Ishikawa (cell line): Measurements from ENCODE around the gene OR2W3.

Experiments used
- CREB1 ChIP-seq: IDR thresholded peaks from 2 replicates; pipeline ENCODE4 v1.6.1; 2012; ENCODE audit warnings: low read depth
- EP300 ChIP-seq: IDR thresholded peaks from 2 replicates; pipeline ENCODE4 v1.6.1; 2012; ENCODE audit warnings: borderline replicate concordance
- FOXM1 ChIP-seq: IDR thresholded peaks from 2 replicates; pipeline ENCODE4 v1.6.1; 2012; ENCODE audit warnings: low read depth, borderline replicate concordance
- MAX ChIP-seq: IDR thresholded peaks from 2 replicates; pipeline ENCODE4 v1.6.1; 2012
- NFIC ChIP-seq: IDR thresholded peaks from 2 replicates; pipeline ENCODE4 v1.6.1; 2012
- RAD21 ChIP-seq: IDR thresholded peaks from 2 replicates; pipeline ENCODE4 v1.6.1; 2012; ENCODE audit warnings: low read depth
- TAF1 ChIP-seq: IDR thresholded peaks from 2 replicates; pipeline ENCODE4 v1.6.1; 2012; ENCODE audit warnings: low read depth, mild to moderate bottlenecking

- no peak for TF ChIP-seq CREB1
- no peak for TF ChIP-seq MAX
- no peak for TF ChIP-seq NFIC
- no peak for TF ChIP-seq TAF1
- no peak for TF ChIP-seq FOXM1
- TF ChIP-seq EP300 = no peak
- TF ChIP-seq RAD21 = no peak
Observed at GRCh38 chr1:247848346-247848745, 47.0 kb upstream of the OR2W3 start.
